Smooth muscle cell (in vitro differentiated cells): ENCODE data around the gene HSD17B3. TPM values are rescaled to one million over a fixed set of nuclear protein-coding genes. Genes with fewer than 3 reads are reported as not detected.

Experiments used
- DNase-seq: peaks from one replicate; lab custom pipeline; 2025; ENCODE audit not compliant: unreplicated experiment; lab: John Stamatoyannopoulos, UW
- H2AFZ ChIP-seq: fragments of 200-600 bp; sonication (generic); 2 replicates; pipeline ENCODE4 v1.6.0; 2016; ENCODE audit warnings: antibody characterized with exemption, low read depth, mild to moderate bottlenecking
- H3F3A ChIP-seq: fragments of 200-600 bp; sonication (generic); 2 replicates; pipeline ENCODE4 v1.6.0; 2017; ENCODE audit warnings: antibody characterized with exemption, low read depth
- H3K27ac ChIP-seq: fragments of 200-600 bp; sonication (generic); 2 replicates; pipeline ENCODE4 v1.5.1; 2016; ENCODE audit warnings: low read depth, mild to moderate bottlenecking
- H3K27me3 ChIP-seq: fragments of 200-600 bp; sonication (generic); 2 replicates; pipeline ENCODE4 v1.6.1; 2016; ENCODE audit warnings: low read depth, mild to moderate bottlenecking
- H3K36me3 ChIP-seq: fragments of 200-600 bp; sonication (generic); 2 replicates; pipeline ENCODE4 v1.5.1; 2016; ENCODE audit warnings: low read depth
- H3K4me1 ChIP-seq: fragments of 200-600 bp; sonication (generic); 2 replicates; pipeline ENCODE4 v1.5.1; 2016; ENCODE audit warnings: low read depth
- H3K4me2 ChIP-seq: fragments of 200-600 bp; sonication (generic); 2 replicates; pipeline ENCODE4 v1.6.0; 2016; ENCODE audit warnings: mild to moderate bottlenecking
- H3K4me3 ChIP-seq: fragments of 200-600 bp; sonication (generic); 2 replicates; pipeline ENCODE4 v1.5.1; 2016; ENCODE audit warnings: mild to moderate bottlenecking
- H3K79me2 ChIP-seq: fragments of 200-600 bp; sonication (generic); 2 replicates; pipeline ENCODE4 v1.6.0; 2016; ENCODE audit warnings: low read depth, mild to moderate bottlenecking
- H3K9ac ChIP-seq: fragments of 200-600 bp; sonication (generic); 2 replicates; pipeline ENCODE4 v1.6.0; 2016; ENCODE audit warnings: low read depth
- H3K9me3 ChIP-seq: fragments of 200-600 bp; sonication (generic); replicated peaks from 2 replicates; pipeline ENCODE4 v1.5.1; 2016; ENCODE audit warnings: low read depth
- H4K20me1 ChIP-seq: fragments of 200-600 bp; sonication (generic); 2 replicates; pipeline ENCODE4 v1.6.0; 2016; ENCODE audit warnings: low read depth
- WGBS: methylation state at CpG from one replicate; pipeline ENCODE4 v1.1.7; 2016; ENCODE audit warnings: low lambda C conversion rate; 5-methylcytosine and 5-hydroxymethylcytosine counted together
- polyA plus RNA-seq: library from polyadenylated mRNA; unstranded; fragments of >200 nt; fragmentation: Nextera tagmentation; extraction: Ambion mirVana; gene quantifications from 2 replicates; pipeline ENCODE4 v1.2.1, GENCODE V29; 2016
- total RNA-seq: library from RNA; depleted of rRNA; stranded (reverse); fragments of >200 nt; gene quantifications from 2 replicates; pipeline ENCODE4 v1.2.3, GENCODE V29; 2014
- TF ChIP-seq, protein P1 (sequence below): fragments of 200-600 bp; sonication (generic); IDR thresholded peaks from 2 replicates; pipeline ENCODE4 v1.5.1; 2017; ENCODE audit warnings: borderline replicate concordance, mild to moderate bottlenecking, antibody characterized with exemption; ENCODE audit not compliant: insufficient read depth, poor library complexity, severe bottlenecking

Gene HSD17B3
- total and polyA plus RNA-seq, 2 experiments from 2014 or later = 0.31 to 0.40 TPM

DNA sequence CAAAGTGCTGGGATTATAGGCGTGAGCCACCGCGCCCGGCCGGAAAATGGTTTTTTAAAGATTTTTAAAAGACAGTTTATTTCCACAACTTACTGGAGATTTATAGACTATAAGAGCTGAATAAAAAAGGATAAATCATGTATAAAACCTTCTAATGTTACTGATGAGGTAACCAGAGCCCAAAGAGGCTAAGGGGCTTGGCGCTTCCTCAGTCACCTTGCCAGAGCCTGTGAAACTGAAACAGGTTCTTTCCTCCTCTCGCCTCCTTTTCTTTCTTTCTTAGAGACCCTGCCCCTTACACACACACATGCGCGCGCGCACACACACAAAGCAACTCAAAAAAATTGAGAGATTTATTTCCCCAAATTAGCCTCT lies 69.8 kb downstream of the HSD17B3 start:
- Histone ChIP-seq H4K20me1 (no peaks in the 10 kb centered on the region), H3K36me3 (no peaks in the 10 kb centered on the region), H3K27me3 (no peaks in the 10 kb centered on the region), H3K4me1 (no peaks in the 10 kb centered on the region), H3K27ac (no peak overlapping the region), H3K4me2 (no peak overlapping the region), H3K9ac (no peak overlapping the region), H2AFZ (no peak overlapping the region), H3F3A (no peaks in the 10 kb centered on the region), H3K9me3 (no peaks in the 10 kb centered on the region), H3K79me2 (no peaks in the 10 kb centered on the region), H3K4me3 (no peak overlapping the region)
- 67% methylated on average over 11 of the region's 11 CpGs for WGBS
- no peak for DNase-seq
- TF ChIP-seq, protein P1, sequence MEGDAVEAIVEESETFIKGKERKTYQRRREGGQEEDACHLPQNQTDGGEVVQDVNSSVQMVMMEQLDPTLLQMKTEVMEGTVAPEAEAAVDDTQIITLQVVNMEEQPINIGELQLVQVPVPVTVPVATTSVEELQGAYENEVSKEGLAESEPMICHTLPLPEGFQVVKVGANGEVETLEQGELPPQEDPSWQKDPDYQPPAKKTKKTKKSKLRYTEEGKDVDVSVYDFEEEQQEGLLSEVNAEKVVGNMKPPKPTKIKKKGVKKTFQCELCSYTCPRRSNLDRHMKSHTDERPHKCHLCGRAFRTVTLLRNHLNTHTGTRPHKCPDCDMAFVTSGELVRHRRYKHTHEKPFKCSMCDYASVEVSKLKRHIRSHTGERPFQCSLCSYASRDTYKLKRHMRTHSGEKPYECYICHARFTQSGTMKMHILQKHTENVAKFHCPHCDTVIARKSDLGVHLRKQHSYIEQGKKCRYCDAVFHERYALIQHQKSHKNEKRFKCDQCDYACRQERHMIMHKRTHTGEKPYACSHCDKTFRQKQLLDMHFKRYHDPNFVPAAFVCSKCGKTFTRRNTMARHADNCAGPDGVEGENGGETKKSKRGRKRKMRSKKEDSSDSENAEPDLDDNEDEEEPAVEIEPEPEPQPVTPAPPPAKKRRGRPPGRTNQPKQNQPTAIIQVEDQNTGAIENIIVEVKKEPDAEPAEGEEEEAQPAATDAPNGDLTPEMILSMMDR = no peak

DNA sequence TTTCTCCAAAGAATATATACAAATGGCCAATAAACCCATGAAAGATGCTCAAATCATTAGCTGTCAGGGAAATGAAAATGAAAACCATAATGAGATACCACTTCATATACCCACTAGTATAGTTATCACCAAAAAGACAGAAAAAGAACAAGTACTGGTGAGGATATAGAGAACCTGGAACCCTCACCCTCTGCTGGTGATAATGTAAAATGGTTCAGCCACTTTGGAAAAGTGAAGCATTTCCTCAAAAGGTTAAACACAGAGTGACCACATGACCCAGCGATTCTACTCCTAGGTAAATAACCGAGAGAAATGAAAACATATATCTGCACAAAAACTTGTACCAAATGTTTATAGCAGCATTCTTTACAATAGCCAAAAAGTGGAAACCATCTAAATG lies 72.0 kb downstream of the HSD17B3 start:
- Histone ChIP-seq H4K20me1 (no peaks in the 10 kb centered on the region), H3K79me2 (no peaks in the 10 kb centered on the region), H3K9me3 (no peaks in the 10 kb centered on the region), H3K4me1 (no peaks in the 10 kb centered on the region), H2AFZ (no peak overlapping the region), H3K36me3 (no peaks in the 10 kb centered on the region), H3F3A (no peaks in the 10 kb centered on the region), H3K4me3 (no peak overlapping the region), H3K4me2 (no peak overlapping the region), H3K27me3 (no peaks in the 10 kb centered on the region), H3K9ac (no peak overlapping the region), H3K27ac (no peak overlapping the region)
- no peak for DNase-seq
- 89% methylated on average over 2 of the region's 2 CpGs for WGBS
- TF ChIP-seq, protein P1 = no peak

DNA sequence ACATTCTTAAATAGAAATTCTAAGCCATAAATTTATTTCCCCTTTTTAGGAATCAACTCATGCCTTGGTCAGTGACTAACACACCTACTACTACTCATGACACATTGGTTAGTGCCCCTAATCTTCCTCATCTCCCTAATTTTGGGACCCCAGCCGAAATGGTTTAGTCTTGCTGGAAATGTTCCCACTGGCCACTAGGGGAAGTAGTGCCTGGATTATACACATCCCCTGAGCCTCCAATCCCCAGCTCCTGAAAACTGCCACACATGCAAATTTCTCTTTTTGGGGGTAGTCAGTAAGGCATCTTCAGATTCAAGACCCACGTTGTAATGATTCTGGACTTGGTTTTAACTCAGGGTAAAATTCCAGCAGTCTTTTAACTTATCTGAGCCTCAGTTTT lies 79.8 kb downstream of the HSD17B3 start:
- H3K79me2 ChIP-seq = no peaks in the 10 kb centered on the region
- H3K4me2 ChIP-seq = no peak overlapping the region
- TF ChIP-seq, protein P1 = peak; percentile 44
- H3K27ac ChIP-seq = no peak overlapping the region
- no peaks in the 10 kb centered on the region for H3K36me3 ChIP-seq
- peaks cover 4% of the 10 kb centered on the region for H3F3A ChIP-seq
- no peaks in the 10 kb centered on the region for H3K9me3 ChIP-seq
- H3K4me3 ChIP-seq = no peak overlapping the region
- no peak overlapping the region for H3K9ac ChIP-seq
- H2AFZ ChIP-seq = no peak overlapping the region
- 56% methylated on average over 2 of the region's 2 CpGs for WGBS
- DNase-seq = no peak
- no peaks in the 10 kb centered on the region for H4K20me1 ChIP-seq
- no peaks in the 10 kb centered on the region for H3K27me3 ChIP-seq
- H3K4me1 ChIP-seq = peaks cover 4% of the 10 kb centered on the region

DNA sequence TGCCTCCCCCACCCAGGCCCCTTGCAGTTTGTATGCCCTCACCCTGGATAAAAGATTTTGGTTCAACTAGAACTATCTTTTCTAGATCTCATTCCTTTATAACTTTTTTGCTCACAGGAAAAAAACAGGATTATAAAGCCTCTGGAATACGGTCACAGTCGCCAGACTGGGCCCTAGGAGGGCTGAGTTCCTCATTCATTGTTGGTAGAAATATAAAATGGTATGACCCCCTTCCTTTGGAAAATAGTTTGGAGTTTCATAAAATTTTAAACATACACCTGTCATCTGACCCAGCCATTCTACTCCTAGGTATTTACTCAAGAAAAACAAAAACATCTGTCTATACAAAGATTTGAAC lies 82.1 kb downstream of the HSD17B3 start:
- TF ChIP-seq, protein P1 = no peak
- Histone ChIP-seq H2AFZ (no peak overlapping the region), H4K20me1 (no peaks in the 10 kb centered on the region), H3K9ac (no peak overlapping the region), H3K27ac (no peak overlapping the region), H3K4me3 (no peak overlapping the region), H3K79me2 (no peaks in the 10 kb centered on the region), H3F3A (peaks cover 6% of the 10 kb centered on the region), H3K27me3 (no peaks in the 10 kb centered on the region), H3K36me3 (no peaks in the 10 kb centered on the region), H3K4me2 (no peak overlapping the region), H3K4me1 (peaks cover 8% of the 10 kb centered on the region), H3K9me3 (no peaks in the 10 kb centered on the region)
- 96% methylated on average over 2 of the region's 2 CpGs for WGBS
- DNase-seq = no peak
